HEK293T (cell line): ENCODE measurements around the gene RBBP4.

ENCODE experiments used
- BHLHE40 ChIP-seq: fragments of 450-650 bp; IDR thresholded peaks from 2 replicates; pipeline ENCODE4 v1.6.1; 2016; ENCODE audit warnings: mild to moderate bottlenecking, moderate library complexity, borderline replicate concordance
- LEF1 ChIP-seq: fragments of 450-650 bp; IDR thresholded peaks from 2 replicates; pipeline ENCODE4 v1.6.1; 2017; ENCODE audit warnings: mild to moderate bottlenecking, borderline replicate concordance
- SP1 ChIP-seq: fragments of 450-650 bp; IDR thresholded peaks from 2 replicates; pipeline ENCODE4 v1.6.1; 2017
- SUZ12 ChIP-seq: fragments of 450-650 bp; IDR thresholded peaks from 2 replicates; pipeline ENCODE4 v1.6.1; 2016; ENCODE audit warnings: mild to moderate bottlenecking
- ZNF384 ChIP-seq: fragments of 450-650 bp; IDR thresholded peaks from 2 replicates; pipeline ENCODE4 v1.6.1; 2016

DNA sequence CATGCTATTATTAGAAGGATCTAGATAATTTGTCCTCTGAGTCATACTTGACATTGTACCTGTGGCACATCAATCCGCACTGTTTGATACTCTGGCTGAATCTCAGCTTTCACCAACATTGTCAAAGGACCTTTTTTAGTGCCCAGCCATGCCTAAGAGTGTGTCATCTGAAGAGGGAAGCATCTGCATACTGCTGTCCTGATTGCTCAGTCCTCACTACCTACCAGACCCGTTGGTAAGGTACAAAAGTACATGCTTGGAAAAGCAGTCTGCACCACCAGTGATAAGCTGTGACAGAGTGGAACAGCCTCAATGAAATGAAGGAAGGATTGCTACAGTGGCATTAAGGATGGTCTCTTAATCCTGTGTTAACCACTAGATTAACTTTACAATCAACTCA is 34.5 kb downstream of the RBBP4 start:
- TF ChIP-seq ZNF384 = no peak
- TF ChIP-seq LEF1 = no peak
- TF ChIP-seq SUZ12 = no peak
- TF ChIP-seq SP1 = no peak
- no peak for TF ChIP-seq BHLHE40
